Measurements from ENCODE around the gene MRPL1. TPM values are rescaled to one million over a fixed set of nuclear protein-coding genes. Genes with fewer than 3 reads are reported as not detected.
A peak's percentile ranks its signal among the peaks of the same experiment; 100 is the strongest.
"Not testable (repeated sequence)": the region's sequence is repeated elsewhere in the genome, so short reads cannot be mapped to it uniquely, and the experiment has no call there.

The MRPL1 gene
- total RNA-seq, 1 donor from 2014 or later: 52.3 TPM

DNA sequence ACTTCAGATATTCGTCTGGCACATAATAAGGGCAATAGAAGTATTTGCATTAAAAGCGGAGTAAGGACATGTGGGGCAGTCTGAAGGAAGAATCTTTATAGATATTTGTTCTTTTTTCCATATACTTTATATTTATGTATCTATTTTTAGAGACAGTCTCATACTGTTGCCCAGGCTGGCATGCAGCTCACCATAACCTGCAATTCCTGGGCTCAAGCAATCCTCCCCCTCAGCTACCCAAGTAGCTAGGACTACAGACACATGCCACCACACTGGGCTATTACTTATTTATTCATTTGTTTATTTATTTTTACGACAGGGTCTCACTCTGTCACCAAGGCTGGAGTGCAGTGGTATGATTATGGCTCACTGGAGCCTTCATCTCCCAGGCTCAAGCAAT lies 16.7 kb upstream of the MRPL1 start:
- peak; percentile 23 for ATAC-seq
- DNase-seq: no peak
- intact Hi-C loops (cut with micrococcal nuclease): no loop called here

DNA sequence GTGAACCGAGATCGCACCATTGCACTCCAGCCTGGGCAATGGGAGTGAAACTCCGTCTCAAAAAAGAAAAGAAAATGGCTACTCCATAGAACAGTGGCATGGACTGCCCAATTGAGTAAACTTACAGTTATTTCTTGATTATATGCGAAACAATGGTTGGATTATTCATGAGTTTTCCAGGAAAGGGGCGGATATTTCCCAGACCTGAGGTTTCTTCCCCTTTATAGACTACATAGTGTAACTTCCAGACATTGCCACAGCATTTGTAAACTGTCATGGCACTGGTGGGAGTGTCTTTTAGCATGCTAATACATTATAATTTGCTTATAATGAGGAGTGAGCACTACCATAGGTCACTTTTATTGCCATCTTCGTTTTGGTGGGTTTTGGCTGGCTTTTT lies 14.1 kb upstream of the MRPL1 start:
- intact Hi-C loops (cut with micrococcal nuclease): no loop called here
- ATAC-seq (no peak), DNase-seq (no peak)

DNA sequence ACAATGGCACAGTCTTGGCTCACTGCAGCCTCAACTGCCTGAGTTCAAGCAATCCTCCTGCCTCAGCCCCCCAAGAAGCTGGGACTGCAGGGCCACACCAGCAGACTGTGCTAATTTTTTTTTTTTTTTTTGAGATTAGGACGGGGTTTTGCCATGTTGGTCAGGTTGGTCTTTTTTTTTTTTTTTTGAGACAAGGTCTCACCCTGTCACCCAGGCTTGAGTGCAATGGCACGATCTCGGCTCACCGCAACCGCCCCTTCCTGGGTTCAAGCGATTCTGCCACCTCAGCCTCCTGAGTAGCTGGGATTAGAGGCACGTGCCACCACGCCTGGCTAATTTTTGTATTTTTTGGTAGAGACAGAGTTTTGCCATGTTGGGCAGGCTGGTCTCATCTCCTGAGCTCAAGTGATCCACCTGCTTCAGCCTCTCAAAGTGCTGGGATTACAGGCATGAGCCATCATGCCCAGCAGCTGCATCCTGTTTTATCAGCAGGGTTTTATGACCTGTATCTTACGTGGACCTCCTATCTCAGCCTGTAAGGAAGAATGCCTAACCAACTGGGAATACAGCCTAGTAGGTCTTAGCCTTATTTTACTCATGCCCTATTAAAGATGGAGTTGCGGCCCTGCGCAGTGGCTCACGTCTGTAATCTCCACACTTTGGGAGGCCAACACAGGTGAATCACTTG lies 13.2 kb upstream of the MRPL1 start:
- ATAC-seq (no peak), DNase-seq (no peak)
- intact Hi-C loops (cut with micrococcal nuclease): no loop called here

DNA sequence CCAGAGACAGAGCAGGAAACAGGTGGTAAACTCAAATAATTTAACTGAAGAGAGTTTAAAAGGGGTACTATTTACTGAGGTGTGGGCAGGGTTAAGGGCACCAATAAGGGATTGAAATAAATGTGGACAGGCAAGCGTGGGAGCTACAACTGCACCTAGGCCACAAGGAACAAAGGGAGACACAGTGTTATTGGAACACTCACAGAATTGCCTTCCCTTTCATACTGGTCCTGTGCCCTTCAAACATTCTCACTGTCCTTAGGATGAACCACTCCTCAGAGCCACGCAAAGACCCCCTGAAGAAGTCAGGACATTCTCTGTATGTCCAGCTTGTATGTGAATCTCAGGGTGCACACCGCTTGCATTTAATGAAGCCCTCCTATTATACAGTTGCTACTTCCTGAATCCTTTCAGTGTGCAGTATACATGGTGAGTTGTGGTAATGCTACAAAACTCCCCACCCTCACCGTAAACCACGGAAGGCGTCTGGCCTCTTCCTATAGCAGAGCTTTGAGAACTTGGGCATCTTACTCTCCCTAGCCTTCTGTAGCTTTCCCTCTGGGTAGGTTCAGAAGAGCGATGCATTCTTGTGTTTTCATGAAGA lies 9.6 kb upstream of the MRPL1 start:
- no peak for DNase-seq
- intact Hi-C loops (cut with micrococcal nuclease): no loop called here
- no peak for ATAC-seq

DNA sequence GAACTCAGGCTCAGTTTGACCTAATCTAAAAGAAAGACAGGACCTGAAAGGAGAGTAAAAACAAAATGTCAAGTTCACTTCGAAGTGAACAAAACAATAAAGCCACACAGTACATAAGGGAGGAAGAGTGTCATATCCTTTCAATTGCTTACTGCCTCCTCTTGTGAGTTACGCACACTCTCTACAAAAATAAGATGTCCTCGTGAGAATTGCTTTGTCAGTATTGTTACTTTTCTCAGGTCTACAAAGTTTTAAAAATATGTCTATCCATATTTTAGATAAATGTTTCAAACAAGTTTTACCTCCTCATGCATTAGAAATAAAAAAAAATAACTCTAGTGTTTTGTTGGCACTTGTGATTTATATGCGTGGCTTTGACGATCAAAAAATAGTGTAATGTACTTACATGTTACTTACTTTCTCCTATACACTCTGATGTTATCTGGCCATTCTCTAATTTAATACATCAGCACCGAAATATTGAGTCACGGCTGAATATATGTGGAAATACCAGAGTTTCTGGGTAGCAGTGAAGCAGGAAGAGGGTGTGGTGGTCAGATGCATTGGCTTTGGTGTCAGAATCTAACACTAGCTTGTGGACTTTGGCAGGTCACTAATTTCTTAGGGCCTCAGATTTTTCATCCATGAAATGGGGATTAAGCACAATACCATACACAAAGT lies 8.1 kb upstream of the MRPL1 start:
- peak; percentile 59 for ATAC-seq
- intact Hi-C loops (cut with micrococcal nuclease): no loop called here

DNA sequence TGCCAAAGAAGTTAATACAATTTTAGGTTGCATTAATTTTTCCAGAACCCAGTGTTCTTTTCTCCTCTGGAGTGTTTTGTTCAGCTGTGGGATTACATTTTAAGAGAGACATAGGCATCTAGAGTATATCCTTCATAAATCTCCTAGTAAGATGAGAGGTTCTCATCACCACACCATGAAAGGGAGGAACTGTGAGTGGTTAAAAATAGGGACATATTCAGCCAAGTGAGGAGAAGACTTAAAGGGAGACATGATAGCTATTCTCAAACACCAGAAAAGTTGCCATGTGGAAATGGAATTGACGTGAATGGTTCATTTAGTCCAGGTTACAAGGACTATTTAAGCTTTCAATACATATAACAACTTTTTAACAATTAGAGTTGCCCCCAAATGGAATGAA lies 6.5 kb upstream of the MRPL1 start:
- intact Hi-C loops (cut with micrococcal nuclease): no loop called here
- ATAC-seq (no peak), DNase-seq (no peak)

More for the DNA sequence above, 8.1 kb upstream of the MRPL1 start:
- DNase-seq: no peak

DNA sequence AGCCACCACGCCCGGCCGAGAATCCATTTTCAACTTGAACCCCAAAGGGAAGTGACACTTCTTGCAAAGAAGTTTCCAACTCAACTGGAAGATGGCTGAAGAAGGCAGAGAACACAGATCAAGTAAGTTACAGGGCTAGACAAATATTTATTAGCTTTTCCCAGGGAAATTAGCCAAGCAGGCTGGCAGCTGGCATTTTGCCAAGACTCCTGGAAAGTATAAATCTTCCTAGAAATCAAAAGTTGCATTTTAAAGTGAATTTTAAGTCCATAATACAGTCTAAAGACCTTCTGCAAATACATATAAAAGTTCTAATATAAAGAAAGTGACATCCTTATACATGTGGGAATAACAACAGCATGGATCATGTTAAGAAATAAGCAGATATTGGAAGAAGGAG lies 3.4 kb upstream of the MRPL1 start:
- intact Hi-C loops (cut with micrococcal nuclease): no loop called here
- no peak for ATAC-seq
- DNase-seq: no peak

DNA sequence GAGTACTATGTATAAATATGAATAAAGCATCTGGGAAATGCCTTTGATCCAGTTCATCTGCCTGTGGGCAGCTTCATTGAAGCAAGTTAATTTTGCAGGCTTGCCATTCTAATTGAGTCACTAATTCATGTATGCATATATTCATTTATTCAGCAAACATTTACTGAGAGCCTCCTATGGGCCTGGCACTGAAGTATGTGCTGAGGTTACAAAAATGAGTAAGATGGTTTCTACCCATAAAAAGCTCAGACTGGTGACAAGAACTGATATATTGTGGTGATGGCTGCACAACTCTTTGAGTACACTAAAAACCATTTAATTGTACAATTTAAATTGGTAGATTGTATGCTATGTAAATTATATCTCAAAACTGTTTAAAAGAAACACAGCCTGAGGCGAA lies 1.1 kb upstream of the MRPL1 start:
- intact Hi-C loops (cut with micrococcal nuclease): no loop called here
- no peak for ATAC-seq
- no peak for DNase-seq

DNA sequence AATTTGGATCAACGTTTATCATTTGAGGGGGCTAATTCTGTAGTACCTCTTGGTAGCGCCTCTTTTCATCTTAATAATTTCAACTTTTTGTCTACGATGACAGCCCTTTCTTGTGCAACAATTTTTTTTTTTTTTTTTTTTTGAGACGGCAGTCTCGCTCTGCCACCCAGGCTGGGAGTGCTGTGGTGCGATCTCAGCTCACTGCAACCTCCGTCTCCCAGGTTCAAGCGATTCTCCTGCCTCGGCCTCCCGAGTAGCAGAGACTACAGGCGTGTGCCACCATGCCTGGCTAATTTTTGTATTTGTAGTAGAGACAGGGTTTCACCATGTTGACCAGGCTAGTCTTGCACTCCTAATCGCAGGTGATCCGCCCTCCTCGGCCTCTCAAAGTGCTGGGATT lies 711 bp downstream of the MRPL1 start:
- DNase-seq: peak; percentile 33
- intact Hi-C loops (cut with micrococcal nuclease); ATAC-seq: not testable (repeated sequence)

DNA sequence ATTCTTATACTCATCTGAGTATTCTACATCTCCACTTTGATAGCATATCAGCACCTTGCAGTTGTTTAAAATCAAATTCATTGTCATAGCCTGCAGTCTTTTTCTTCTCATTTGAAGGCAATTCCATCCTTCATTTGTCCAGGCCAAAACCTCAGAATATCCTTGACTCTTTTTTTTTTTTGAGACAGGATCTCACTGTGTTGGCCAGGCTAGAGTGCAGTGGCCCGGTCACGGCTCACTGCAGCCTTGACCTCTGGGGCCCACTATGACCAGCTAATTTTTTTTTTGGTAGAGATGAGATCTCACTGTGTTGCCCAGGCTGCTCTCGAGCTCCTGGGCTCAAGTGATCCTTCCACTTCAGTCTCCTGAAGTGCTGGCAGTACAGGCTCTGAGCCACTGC lies 2.6 kb downstream of the MRPL1 start:
- intact Hi-C loops (cut with micrococcal nuclease): no loop called here
- ATAC-seq (no peak), DNase-seq (no peak)

DNA sequence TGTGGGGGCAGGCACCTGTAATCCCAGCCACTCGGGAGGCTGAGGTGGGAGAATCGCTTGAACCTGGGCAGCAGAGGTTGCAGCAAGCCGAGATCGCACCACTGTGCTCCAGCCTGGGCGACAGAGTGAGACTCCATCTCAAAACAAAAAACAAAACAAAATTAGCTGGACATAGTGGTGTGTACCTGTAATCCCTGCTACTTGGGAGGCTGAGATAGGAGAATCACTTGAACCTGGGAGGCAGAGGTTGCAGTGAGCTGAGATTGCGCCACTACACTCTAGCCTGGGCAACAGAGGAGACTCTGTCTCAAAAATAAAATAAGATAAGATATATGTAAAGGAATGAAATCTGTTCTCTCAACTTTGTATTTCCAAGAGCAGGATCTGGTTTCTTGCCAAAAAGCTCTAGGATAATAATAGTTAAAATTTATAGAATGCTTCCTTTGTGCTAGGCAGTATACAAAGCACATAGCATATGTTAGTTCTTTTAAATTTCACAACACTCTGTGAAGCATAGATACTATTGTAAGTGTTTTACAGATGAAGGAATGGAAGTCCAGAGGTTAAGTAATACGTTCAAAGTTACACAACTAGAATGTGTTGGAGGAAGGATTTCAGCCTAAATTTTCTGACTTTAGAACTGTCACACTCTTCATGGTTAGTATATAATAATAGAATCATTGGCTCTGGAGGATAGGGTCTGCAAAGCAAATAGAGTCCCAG lies 10.3 kb downstream of the MRPL1 start:
- DNase-seq (no peak), ATAC-seq (no peak)
- intact Hi-C loops (cut with micrococcal nuclease): no loop called here

DNA sequence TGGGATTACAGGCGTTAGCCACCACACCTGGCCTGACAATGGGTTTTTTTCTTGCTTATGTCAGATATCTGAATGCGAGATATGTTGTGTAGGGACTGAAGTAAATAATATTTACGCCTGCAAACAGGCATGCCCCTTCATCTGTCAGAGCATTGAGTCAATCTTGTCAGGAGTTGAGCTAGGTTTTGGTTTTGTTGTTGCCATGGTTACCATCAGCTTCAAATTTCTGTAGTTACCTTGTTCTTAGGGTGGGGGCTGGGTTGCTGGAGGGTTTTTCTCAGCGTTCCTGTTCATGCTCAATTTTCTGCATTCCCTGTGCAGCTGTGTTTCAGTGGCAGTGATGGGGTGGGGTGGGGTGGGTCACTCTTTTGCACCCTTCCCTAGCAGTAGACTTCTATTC lies 14.5 kb downstream of the MRPL1 start:
- intact Hi-C loops (cut with micrococcal nuclease): no loop called here
- DNase-seq: no peak
- ATAC-seq: no peak

DNA sequence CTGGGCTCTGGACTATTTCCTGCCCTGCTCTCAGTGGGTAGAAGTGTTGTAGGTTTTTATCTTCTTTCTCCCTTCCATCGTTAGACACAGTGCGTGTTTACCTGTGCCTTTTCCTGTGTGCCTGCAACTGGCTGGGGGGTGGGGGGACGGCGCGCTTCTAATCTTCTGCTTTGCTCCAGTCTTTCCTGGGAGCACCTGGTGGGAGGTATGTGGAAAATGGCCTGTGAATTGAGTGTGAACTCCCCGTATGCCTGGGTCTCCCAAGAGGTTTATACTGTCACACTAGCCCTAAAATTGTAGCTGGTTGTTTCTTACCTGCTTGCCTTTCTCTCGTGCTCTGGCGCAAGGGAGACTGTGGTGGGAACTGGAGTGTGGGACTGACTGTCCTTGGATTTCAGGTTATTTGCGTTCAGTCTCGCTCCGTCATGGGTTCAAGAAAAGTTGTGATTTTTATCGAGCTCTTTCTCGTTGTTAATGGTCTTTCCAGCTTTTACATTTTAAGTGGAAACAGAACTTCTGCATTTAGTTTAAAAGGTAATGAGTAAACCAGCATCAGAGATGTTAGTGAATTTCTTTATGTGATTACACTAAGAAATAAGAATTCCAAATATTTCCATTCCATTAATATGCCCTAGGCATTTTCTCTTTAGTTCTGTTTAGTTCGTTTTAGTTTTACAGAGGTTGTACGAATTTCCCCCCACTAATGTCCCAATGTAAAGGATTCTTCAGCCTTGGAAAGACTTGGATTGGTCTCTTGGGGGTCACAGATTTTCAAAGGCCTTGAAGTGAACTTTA lies 15.3 kb downstream of the MRPL1 start:
- intact Hi-C loops (cut with micrococcal nuclease): no loop called here
- no peak for ATAC-seq
- DNase-seq: no peak

DNA sequence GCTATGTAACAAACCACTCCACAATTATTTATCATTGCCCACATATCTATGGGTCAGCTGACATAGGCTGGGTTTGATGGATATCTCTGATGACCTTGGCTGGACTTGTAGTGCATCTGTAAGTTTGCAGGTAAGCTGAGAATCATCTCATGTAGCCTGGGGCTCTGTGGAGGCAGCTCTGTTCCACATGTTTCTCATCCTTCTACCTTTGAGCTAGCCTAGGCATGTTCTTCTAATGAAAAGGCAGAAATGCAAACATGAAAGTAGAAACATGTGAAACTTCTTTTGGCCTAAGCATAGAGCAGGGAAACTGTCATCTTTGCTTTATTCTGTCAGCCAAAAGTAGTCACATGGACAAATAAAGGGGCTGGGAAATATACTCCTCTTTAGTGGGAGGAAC lies 18.2 kb downstream of the MRPL1 start:
- intact Hi-C loops (cut with micrococcal nuclease): no loop called here
- ATAC-seq (no peak), DNase-seq (no peak)

DNA sequence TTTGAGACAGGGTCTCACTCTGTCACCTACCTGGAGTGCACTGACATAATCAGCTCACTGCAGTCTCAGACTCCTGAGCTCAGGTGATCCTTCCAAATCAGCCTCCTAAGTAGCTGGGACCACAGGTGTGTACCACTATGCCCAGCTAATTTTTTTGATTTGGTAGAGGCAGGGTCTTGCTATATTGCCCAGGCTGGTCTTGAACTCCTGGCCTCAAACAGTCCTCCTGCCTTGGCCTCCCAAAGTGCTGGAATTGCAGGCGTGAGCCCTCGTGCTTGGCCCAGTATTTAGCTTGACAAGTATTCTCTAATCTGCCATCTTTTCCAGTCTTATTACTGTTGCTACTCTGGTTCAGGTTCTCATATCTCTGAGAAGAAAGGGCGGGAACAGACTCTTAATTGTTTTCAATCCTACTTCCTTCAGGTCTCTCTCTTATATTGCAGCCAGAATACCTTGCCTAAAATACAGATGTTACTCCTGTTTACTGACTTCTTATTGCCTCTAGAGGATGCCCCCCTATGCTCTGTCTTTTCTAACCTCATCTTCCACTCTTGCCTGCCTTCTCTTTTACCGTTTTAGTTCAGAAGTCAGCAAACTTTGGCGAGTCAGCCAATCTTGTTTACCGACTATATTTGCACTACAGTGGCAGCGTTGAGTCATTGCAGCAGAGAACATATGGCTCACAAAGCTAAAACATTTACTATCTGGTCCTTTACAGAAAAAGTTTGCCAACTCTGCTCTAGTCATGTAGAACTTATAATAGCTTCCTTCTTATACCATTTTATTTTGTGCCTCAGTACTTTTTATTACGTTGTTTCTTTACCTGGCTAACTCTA lies 19.0 kb downstream of the MRPL1 start:
- intact Hi-C loops (cut with micrococcal nuclease): no loop called here

DNA sequence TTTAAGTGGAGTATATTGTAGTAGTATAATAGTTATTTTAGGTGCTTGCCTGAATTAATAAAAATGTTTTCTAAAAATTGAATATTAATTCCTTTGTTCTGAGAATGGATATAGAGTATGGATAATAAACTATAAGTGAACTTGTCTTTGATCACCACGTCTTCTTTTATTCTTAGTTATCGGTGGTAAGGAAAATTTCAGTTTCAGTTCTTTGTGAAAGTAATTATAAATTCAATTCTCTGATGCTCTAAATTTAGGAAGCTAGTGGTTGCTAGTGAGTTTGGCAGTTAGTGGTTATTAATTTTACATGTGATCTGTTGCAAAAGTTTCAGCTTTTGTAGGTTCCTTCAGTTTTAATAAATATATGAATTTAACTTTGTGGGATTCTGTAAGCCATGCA lies 30.8 kb downstream of the MRPL1 start:
- DNase-seq (no peak), ATAC-seq (no peak)
- intact Hi-C loops (cut with micrococcal nuclease): no loop called here

More for the DNA sequence above, 19.0 kb downstream of the MRPL1 start:
- DNase-seq: no peak
- no peak for ATAC-seq

DNA sequence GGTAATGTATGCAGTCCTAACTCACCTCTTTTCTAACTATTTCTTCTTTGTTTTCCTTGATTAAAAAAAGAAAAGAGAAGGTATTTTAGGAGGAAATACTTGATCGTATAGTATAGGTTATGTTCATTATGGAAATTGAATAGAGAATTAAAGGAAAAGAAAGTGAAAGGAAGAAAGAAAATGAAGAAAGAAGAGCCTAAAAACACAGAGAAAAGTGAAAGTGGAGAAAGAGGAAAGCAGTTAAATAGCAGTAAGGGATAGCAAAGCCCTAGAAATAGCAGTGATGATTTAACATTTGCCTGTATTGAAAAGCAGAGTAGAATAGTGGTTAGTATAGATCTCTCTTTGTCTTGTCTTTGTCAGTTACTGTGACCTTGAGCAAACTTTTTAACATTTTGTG lies 37.0 kb downstream of the MRPL1 start:
- intact Hi-C loops (cut with micrococcal nuclease): no loop called here
- ATAC-seq (no peak), DNase-seq (no peak)

DNA sequence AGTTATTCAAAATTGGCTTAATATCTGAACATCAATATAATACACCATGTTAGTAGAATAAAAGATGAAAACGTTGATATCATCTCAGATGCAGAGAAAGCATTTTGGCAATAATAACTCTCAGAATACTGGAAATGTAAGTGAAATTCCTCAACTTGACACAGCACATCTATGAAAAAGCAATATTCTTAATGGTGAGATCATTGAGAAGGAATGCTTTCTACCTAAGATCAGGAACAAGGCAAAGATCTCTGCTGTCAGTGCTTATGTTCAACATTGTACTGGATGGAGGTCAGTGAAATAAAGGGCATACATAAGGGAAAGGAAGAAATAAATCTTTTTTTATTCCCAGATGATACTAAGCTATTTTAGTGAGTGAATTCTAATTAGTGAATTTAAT lies 40.6 kb downstream of the MRPL1 start:
- ATAC-seq: no peak
- intact Hi-C loops (cut with micrococcal nuclease): no loop called here
- DNase-seq: no peak

Measured in left ventricle myocardium superior (tissue), 1 donor.